B cell (primary cell): ENCODE measurements around the gene SLC6A18.

Experiments
- EZH2 ChIP-seq: IDR thresholded peaks from 2 replicates; pipeline ENCODE4 v1.6.1; 2012; ENCODE audit warnings: borderline replicate concordance, low read depth, mild to moderate bottlenecking, moderate library complexity, low read length; ENCODE audit not compliant: insufficient read depth, poor library complexity, severe bottlenecking
- TF ChIP-seq, protein P1 (sequence below): fragments of 200-600 bp; IDR thresholded peaks from one replicate; pipeline ENCODE4 v1.8.0; 2022; ENCODE audit warnings: antibody characterized with exemption, mild to moderate bottlenecking

DNA sequence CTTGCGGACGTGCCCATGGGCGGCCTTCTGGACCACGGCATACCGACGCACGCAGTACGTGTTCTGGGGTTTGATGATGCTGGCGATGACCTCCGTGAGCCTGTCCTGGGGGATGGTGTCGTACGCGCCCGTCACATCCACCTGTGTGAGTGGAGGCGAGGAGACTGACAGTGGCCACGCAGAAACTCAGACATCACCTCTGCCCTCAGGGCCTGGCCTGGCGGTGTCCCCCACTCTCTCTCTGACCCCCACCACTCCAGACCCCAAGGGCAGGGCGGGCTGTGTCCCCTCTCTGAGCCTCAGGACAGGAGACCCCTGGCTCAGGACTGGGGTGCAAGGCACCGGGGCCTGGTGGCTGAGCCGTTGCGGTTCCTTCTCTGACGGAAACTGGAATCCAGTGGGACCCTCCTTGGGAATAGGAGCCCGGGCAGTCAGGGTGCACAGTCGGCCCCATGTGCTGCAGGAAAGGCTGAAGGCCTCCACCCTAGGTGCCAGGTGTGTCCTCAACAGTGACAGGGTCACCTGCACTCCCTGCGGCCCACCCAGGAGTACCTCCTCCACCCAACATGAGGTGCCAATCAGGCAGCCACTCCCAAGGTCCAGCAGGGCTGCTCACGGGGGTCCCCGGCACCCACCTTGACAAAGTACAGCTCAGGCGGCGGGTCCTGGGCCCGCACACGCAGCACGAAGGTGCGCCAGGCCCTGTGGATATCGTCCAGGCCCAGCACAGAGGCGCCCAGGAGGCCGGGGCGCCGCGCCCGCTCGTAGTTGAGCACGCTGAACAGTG lies 53.7 kb downstream of the SLC6A18 start:
- TF ChIP-seq, protein P1, sequence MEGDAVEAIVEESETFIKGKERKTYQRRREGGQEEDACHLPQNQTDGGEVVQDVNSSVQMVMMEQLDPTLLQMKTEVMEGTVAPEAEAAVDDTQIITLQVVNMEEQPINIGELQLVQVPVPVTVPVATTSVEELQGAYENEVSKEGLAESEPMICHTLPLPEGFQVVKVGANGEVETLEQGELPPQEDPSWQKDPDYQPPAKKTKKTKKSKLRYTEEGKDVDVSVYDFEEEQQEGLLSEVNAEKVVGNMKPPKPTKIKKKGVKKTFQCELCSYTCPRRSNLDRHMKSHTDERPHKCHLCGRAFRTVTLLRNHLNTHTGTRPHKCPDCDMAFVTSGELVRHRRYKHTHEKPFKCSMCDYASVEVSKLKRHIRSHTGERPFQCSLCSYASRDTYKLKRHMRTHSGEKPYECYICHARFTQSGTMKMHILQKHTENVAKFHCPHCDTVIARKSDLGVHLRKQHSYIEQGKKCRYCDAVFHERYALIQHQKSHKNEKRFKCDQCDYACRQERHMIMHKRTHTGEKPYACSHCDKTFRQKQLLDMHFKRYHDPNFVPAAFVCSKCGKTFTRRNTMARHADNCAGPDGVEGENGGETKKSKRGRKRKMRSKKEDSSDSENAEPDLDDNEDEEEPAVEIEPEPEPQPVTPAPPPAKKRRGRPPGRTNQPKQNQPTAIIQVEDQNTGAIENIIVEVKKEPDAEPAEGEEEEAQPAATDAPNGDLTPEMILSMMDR: no peak
- no peak for TF ChIP-seq EZH2
